AG04449 (cell line): ENCODE measurements around the gene PTPRT.

Experiments
- CTCF ChIA-PET: fragments of 350-600 bp; formaldehyde crosslinking; extraction: SDS; loops from one replicate; lab custom pipeline; 2021; ENCODE audit warnings: antibody characterized with exemption; lab: Yijun Ruan, JAX
- POLR2A ChIA-PET: fragments of 400-600, 350-600 bp; formaldehyde crosslinking; extraction: SDS; loops from one replicate; lab custom pipeline; 2020; ENCODE audit warnings: antibody characterized with exemption, inconsistent platforms; lab: Yijun Ruan, JAX
- DNase-seq: peaks from one replicate; pipeline ENCODE4 v3.0.0-alpha.2; 2010; ENCODE audit warnings: low read depth, low spot score
- H3K4me3 ChIP-seq: 2 replicates; pipeline ENCODE4 v1.5.1; 2011; ENCODE audit warnings: low read depth, mild to moderate bottlenecking, control low read depth, low read length
- TF ChIP-seq, protein P1 (sequence below): IDR thresholded peaks from one replicate; pipeline ENCODE4 v1.5.1; 2011; ENCODE audit warnings: mild to moderate bottlenecking, moderate library complexity, low read length, control low read depth, inconsistent platforms; ENCODE audit not compliant: insufficient read depth; ENCODE audit errors: missing control alignments

Gene PTPRT

DNA sequence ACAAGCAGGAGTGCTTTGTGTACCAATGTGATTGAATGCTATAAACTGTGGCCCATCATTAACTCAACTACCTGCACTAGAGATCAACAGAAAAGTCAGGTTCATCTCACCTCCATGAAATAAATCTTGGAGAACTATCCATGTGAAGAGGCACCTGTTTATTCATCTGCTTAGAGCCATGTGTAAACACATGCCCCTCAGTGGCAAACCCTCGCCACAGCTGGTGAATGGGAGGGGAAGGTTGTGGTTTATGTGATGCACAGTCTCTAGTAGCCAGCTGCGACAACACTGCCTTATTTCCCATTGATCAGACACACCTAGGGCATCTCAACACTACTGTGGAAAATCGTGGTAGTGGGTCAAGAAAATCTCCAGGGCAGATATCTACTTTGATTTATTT, 640.2 kb downstream of the PTPRT start:
- POLR2A ChIA-PET, result no interaction called here
- TF ChIP-seq, protein P1, sequence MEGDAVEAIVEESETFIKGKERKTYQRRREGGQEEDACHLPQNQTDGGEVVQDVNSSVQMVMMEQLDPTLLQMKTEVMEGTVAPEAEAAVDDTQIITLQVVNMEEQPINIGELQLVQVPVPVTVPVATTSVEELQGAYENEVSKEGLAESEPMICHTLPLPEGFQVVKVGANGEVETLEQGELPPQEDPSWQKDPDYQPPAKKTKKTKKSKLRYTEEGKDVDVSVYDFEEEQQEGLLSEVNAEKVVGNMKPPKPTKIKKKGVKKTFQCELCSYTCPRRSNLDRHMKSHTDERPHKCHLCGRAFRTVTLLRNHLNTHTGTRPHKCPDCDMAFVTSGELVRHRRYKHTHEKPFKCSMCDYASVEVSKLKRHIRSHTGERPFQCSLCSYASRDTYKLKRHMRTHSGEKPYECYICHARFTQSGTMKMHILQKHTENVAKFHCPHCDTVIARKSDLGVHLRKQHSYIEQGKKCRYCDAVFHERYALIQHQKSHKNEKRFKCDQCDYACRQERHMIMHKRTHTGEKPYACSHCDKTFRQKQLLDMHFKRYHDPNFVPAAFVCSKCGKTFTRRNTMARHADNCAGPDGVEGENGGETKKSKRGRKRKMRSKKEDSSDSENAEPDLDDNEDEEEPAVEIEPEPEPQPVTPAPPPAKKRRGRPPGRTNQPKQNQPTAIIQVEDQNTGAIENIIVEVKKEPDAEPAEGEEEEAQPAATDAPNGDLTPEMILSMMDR, result no peak
- no peak for DNase-seq
- H3K4me3 ChIP-seq, result no peak overlapping the region
- CTCF ChIA-PET, result no interaction called here

DNA sequence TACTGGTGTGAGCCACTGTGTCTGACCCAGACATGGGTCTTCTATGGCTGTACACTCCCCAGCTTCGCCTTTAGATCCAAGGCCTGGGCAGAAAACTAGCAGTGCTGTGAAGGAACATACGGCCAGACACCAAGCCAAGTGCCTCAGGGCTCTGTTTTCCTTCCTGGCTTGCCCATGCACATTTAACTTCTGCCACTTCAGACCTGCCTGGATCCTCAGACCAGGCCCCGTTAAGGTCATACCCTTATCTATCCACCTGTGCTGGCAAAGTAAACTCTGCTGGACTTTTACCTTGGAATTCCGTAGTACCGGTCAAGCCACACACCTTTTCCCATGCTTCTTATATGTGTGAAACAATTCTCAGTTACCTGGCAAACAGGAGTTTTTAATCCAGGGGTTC, 644.8 kb downstream of the PTPRT start:
- ChIA-PET CTCF (no interaction called here), POLR2A (no interaction called here)
- no peak for DNase-seq
- TF ChIP-seq, protein P1, result no peak
- no peak overlapping the region for H3K4me3 ChIP-seq

DNA sequence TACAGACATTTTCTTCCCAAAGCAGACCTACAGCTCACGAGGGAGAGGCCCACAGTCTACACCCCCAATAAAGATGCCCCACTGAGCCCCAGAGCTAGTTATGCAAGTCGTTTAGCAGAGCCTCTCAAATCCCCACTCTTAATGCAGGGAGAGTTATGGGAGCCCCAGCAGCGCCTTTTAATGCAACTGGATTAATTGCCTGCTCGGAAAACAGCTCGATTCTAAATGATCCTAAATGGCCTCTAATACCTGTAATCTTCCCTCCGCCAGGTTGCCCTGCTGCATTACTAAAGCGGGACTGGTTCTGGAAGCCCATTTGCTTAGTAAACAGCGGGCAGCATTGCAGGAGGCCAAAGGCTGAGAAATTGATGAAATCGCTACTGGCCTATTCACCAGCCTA, 656.9 kb downstream of the PTPRT start:
- no peak for DNase-seq
- H3K4me3 ChIP-seq, result no peak overlapping the region
- CTCF ChIA-PET, result no interaction called here
- TF ChIP-seq, protein P1, result no peak
- POLR2A ChIA-PET, result no interaction called here

DNA sequence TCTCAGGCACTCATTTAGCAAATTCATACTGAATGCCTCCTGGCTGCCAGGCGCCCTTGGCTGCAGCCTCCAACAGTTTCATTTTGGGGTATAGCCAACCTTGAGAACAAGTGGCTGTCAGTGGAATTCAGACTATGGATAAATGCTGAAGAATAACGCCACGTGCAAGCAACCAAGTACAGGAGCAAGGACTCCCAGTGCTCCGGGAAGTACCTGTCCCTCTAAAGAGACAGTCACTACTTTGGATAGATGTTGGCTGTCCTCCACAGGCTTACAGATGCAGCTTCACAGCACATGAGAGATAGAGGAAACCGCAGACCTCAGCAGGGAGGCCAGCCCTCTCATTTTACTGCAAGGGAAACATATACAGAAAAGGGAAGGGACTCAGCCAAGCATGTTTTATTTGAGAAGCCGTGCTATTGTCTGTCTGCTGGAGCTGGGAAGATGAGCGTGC, 658.2 kb downstream of the PTPRT start:
- DNase-seq, result no peak
- TF ChIP-seq, protein P1, result no peak
- ChIA-PET POLR2A (no interaction called here), CTCF (no interaction called here)
- no peak overlapping the region for H3K4me3 ChIP-seq

DNA sequence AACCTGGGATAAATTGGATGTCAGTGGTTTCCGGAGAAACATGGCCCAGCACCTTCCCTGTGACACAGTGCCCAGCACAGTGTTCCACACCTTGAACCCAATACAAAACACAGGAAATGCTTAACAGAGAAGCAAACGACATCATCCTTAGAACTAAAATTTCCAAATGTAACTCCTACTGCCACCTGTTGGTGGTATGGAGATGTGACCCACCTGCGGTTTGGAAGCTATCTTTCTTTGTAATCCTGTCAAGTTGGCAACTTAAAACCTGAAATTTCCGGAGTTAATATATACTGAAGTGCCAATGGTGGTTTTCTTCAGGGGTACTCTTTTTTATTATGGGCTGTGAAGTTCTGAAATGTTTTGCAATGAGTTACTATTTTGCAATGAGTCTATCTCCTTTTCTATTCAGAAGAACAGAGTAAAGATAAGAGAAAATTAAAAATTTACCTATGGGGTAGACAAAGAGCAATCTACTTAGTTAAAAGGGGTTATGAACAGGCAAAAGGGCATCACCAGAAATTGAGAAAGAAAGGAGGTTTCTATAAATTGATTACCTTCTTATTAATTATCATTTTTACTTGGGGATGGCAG, 658.8 kb downstream of the PTPRT start:
- ChIA-PET CTCF (no interaction called here), POLR2A (no interaction called here)

DNA sequence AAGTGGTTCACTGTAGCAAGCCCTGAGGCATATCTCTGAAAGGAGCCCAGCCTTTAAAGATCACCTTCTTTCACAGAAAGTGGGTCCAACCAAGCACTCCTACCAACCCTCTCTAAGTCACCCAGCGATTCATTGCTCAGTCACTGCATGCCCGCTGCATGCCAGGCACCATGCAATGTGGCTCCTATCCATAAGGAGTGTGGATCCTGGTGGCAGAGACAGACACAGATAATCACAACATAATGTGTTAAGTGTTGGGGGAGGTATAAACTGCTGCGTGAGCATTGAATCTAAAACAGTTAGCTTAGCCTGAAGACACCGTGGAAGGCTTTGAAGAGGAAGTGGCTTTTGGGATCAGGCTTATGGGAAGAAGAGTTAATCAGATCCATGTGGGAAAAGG, 659.5 kb downstream of the PTPRT start:
- POLR2A ChIA-PET, result no interaction called here
- CTCF ChIA-PET, result no interaction called here
- H3K4me3 ChIP-seq, result no peak overlapping the region
- no peak for DNase-seq
- TF ChIP-seq, protein P1, result no peak

More for the DNA sequence above, 658.8 kb downstream of the PTPRT start:
- no peak overlapping the region for H3K4me3 ChIP-seq
- TF ChIP-seq, protein P1, result peak; percentile 5
- no peak for DNase-seq
